Cardiac muscle cell (in vitro differentiated cells and primary cell): ENCODE measurements around the gene LPCAT3. TPM values are rescaled to one million over a fixed set of nuclear protein-coding genes. Genes with fewer than 3 reads are reported as not detected.

ENCODE experiments used
- DNase-seq, 2 donors: peaks; one replicate each; pipeline versions ENCODE4 v3.0.0 to v3.0.0-alpha.2; 2010 to 2017; ENCODE audit warnings: low read depth in 1 of 2, low spot score in 1 of 2
- H3K27ac ChIP-seq: fragments of 200-600 bp; sonication (generic); 2 replicates; pipeline ENCODE4 v1.5.1; 2016
- H3K27me3 ChIP-seq: fragments of 200-600 bp; sonication (generic); 2 replicates; pipeline ENCODE4 v1.6.0; 2016; ENCODE audit warnings: control low read depth
- H3K36me3 ChIP-seq: fragments of 200-600 bp; sonication (generic); 2 replicates; pipeline ENCODE4 v1.5.1; 2016; ENCODE audit warnings: control low read depth
- H3K4me1 ChIP-seq: fragments of 200-600 bp; sonication (generic); 2 replicates; pipeline ENCODE4 v1.8.1; 2017; ENCODE audit warnings: low read depth, mild to moderate bottlenecking, mixed run types
- H3K4me3 ChIP-seq: fragments of 200-600 bp; sonication (generic); 2 replicates; pipeline ENCODE4 v1.5.1; 2016; ENCODE audit warnings: mild to moderate bottlenecking
- H3K9me3 ChIP-seq: fragments of 200-600 bp; sonication (generic); 2 replicates; pipeline ENCODE4 v1.5.1; 2017; ENCODE audit warnings: low read depth, mild to moderate bottlenecking, control low read depth
- polyA plus RNA-seq: library from polyadenylated mRNA; unstranded; fragments of >200 nt; fragmentation: Nextera tagmentation; extraction: Ambion mirVana; gene quantifications from 2 replicates; pipeline ENCODE4 v1.2.1, GENCODE V29; 2016
- total RNA-seq: library from RNA; depleted of rRNA; stranded (reverse); fragments of >200 nt; gene quantifications from 2 replicates; pipeline ENCODE4 v1.2.3, GENCODE V29; 2016
- TF ChIP-seq, protein P1 (sequence below): IDR thresholded peaks from 2 replicates; pipeline ENCODE4 v1.5.1; 2012; ENCODE audit warnings: low read depth, mild to moderate bottlenecking, low read length

LPCAT3 gene
- total and polyA plus RNA-seq, 2 experiments from 2014 or later = 12.0 to 37.8 TPM

GRCh38 chr12:6956021-6956727 is 62.1 kb downstream of the LPCAT3 start:
- no peak for DNase-seq
- Histone ChIP-seq H3K9me3 (no peaks in the 10 kb centered on the region), H3K27ac (no peak overlapping the region), H3K4me1 (no peaks in the 10 kb centered on the region), H3K27me3 (no peaks in the 10 kb centered on the region), H3K4me3 (no peak overlapping the region), H3K36me3 (no peaks in the 10 kb centered on the region)
- TF ChIP-seq, protein P1, sequence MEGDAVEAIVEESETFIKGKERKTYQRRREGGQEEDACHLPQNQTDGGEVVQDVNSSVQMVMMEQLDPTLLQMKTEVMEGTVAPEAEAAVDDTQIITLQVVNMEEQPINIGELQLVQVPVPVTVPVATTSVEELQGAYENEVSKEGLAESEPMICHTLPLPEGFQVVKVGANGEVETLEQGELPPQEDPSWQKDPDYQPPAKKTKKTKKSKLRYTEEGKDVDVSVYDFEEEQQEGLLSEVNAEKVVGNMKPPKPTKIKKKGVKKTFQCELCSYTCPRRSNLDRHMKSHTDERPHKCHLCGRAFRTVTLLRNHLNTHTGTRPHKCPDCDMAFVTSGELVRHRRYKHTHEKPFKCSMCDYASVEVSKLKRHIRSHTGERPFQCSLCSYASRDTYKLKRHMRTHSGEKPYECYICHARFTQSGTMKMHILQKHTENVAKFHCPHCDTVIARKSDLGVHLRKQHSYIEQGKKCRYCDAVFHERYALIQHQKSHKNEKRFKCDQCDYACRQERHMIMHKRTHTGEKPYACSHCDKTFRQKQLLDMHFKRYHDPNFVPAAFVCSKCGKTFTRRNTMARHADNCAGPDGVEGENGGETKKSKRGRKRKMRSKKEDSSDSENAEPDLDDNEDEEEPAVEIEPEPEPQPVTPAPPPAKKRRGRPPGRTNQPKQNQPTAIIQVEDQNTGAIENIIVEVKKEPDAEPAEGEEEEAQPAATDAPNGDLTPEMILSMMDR = no peak

DNA sequence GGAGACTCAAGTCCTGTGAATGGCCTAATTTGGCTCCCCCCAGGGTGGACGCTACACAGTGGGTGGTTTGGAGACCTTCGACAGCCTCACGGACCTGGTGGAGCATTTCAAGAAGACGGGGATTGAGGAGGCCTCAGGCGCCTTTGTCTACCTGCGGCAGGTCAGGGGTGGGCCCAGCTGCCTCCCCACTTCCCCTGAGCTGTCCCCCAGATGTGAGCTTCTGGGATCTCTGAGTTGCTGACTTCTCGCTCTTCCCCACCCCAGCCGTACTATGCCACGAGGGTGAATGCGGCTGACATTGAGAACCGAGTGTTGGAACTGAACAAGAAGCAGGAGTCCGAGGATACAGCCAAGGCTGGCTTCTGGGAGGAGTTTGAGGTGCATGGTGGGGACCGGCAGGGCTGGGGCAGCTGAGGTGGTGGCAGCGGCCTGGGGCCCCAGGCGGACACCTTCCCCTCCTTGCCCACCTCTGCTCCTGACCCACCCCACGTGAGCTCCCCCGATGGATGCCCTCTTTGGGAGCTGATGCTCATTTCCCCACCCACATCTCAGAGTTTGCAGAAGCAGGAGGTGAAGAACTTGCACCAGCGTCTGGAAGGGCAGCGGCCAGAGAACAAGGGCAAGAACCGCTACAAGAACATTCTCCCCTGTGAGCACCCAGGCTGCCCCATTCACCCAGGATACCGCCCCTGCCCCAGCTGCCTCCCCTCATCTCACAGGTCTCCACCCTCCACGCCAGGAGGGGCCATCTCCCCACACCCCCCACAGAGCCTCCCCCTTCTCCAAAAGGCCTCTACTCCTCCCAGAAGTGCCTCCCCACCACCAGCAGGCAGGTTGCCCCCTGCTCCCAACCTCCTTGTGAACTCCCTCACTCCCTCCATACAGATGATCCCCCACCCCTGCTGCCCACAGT is 62.9 kb downstream of the LPCAT3 start:
- no peaks in the 10 kb centered on the region for H3K36me3 ChIP-seq
- no peaks in the 10 kb centered on the region for H3K4me1 ChIP-seq
- H3K27me3 ChIP-seq = no peaks in the 10 kb centered on the region
- no peak for DNase-seq
- H3K9me3 ChIP-seq = no peaks in the 10 kb centered on the region
- no peak overlapping the region for H3K4me3 ChIP-seq
- TF ChIP-seq, protein P1 = no peak
- H3K27ac ChIP-seq = no peak overlapping the region

DNA sequence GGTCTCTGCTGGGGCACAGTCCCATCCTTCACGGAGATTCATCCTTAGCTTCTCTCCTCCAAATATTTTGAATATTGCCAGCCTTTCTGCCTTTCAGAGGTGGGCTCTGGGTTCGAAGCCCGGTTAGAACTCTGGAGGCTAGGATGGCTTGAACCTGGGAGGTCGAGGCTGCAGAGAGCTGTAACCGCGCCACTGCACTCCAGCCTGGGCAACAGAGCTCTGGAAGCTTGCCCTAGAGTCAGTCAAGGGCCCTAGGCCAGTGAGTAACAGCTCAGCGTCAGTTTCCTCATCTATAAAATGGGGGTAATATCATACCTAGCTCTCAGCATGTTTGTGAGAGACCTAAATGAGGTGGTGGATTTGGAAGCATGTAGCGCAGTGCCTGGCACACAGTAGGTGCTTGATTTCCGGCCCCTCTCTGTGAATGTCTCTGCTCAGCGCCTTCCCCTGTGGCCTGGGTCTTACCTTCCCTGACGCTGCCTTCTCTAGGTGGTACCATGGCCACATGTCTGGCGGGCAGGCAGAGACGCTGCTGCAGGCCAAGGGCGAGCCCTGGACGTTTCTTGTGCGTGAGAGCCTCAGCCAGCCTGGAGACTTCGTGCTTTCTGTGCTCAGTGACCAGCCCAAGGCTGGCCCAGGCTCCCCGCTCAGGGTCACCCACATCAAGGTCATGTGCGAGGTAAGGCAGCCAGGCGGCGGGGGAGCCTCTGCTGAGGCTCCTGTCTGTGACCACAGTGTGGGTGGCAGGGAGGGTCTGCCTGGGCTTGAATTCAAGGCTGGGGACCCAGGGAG is 63.8 kb downstream of the LPCAT3 start:
- Histone ChIP-seq H3K4me3 (no peak overlapping the region), H3K27me3 (no peaks in the 10 kb centered on the region), H3K36me3 (no peaks in the 10 kb centered on the region), H3K4me1 (no peaks in the 10 kb centered on the region), H3K9me3 (no peaks in the 10 kb centered on the region), H3K27ac (no peak overlapping the region)
- no peak for DNase-seq
- TF ChIP-seq, protein P1 = no peak

DNA sequence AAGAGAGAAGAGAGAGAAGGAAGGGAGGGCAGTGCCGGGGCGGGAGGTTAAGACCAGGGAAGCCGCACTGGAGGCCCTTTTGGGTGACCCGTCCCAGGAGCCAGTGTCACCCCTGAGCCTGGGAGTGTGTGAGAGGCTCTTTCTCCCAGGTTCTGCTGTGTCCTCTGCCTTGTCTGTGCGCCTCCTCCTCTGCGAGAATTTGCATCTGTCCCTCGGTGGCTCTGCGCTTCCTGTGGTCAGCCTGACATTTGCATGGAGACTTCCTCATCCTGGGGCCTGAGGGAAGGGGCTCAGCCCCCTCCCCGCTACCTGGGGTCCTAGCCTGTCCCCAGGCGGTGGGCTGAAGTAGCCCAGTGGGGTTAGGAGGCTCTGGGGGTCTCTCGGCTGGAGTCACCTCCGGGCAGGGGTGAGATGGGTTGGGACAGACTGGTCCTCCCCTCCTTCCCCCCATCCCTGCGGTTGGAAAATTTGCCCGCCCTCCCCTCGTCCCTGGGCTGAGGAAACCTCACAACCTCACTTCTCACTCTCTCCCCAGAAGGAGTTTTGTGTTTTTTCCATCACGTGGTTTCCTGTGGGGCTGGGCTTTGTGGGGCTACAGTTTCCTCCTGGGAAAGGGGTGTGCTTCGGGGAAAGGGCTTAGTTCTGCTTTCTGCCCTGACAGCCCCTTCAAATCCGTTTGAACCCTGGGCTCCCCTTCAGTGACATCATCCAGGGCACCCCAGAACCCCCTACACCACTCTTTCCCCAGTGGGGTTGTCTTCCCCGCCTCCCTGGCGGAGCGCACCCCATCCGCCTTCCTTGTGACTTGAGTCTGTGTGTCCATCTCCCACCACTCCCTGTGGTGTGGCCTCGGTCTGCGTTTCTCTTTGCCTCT is 64.6 kb downstream of the LPCAT3 start:
- no peak overlapping the region for H3K27ac ChIP-seq
- peak in 1 of 2 donors; percentile 79 for DNase-seq
- no peaks in the 10 kb centered on the region for H3K4me1 ChIP-seq
- no peaks in the 10 kb centered on the region for H3K27me3 ChIP-seq
- H3K36me3 ChIP-seq = no peaks in the 10 kb centered on the region
- no peaks in the 10 kb centered on the region for H3K9me3 ChIP-seq
- TF ChIP-seq, protein P1 = no peak
- no peak overlapping the region for H3K4me3 ChIP-seq
